GM19023 (cell line): Measurements from ENCODE around the gene OR2C3.
"Not testable (repeated sequence)": the region's sequence is repeated elsewhere in the genome, so short reads cannot be mapped to it uniquely, and the experiment has no call there.

Experiments used
- ATAC-seq: cut with Tn5 transposase; IDR thresholded peaks from one replicate; pipeline ENCODE4 v1.9.1; 2021; ENCODE audit warnings: mild to moderate bottlenecking, moderate library complexity; ENCODE audit not compliant: unreplicated experiment

Gene OR2C3

GRCh38 chr1:247518613-247518891 lies 17.7 kb downstream of the OR2C3 start:
- no peak for ATAC-seq

GRCh38 chr1:247517795-247518612 lies 18.2 kb downstream of the OR2C3 start:
- ATAC-seq: no peak

- no peak for ATAC-seq
Measured at GRCh38 chr1:247506831-247507230, 29.4 kb downstream of the OR2C3 start.

- no peak for ATAC-seq
Measured at GRCh38 chr1:247500865-247501264, 35.4 kb downstream of the OR2C3 start.

GRCh38 chr1:247496581-247497285 lies 39.5 kb downstream of the OR2C3 start:
- no peak for ATAC-seq

GRCh38 chr1:247494767-247495166 lies 41.5 kb downstream of the OR2C3 start:
- ATAC-seq: no peak

GRCh38 chr1:247493106-247493505 lies 43.1 kb downstream of the OR2C3 start:
- no peak for ATAC-seq

- no peak for ATAC-seq
Measured at GRCh38 chr1:247491328-247491727, 44.9 kb downstream of the OR2C3 start.

GRCh38 chr1:247487057-247487456 lies 49.2 kb downstream of the OR2C3 start:
- no peak for ATAC-seq

- no peak for ATAC-seq
Measured at GRCh38 chr1:247482747-247483146, 53.5 kb downstream of the OR2C3 start.

GRCh38 chr1:247476328-247477058 lies 59.7 kb downstream of the OR2C3 start:
- ATAC-seq: not testable (repeated sequence)

- no peak for ATAC-seq
Measured at GRCh38 chr1:247475793-247476192, 60.4 kb downstream of the OR2C3 start.
